GM21825 (cell line): ENCODE measurements around the gene TNIK.
"Not testable (repeated sequence)": the region's sequence is repeated elsewhere in the genome, so short reads cannot be mapped to it uniquely, and the experiment has no call there.

Source experiments
- ATAC-seq: cut with Tn5 transposase; IDR thresholded peaks from one replicate; pipeline ENCODE4 v1.9.1; 2021; ENCODE audit warnings: mild to moderate bottlenecking, moderate library complexity; ENCODE audit not compliant: unreplicated experiment

Gene TNIK

GRCh38 chr3:171317171-171317570, 143.0 kb downstream of the TNIK start:
- no peak for ATAC-seq

DNA sequence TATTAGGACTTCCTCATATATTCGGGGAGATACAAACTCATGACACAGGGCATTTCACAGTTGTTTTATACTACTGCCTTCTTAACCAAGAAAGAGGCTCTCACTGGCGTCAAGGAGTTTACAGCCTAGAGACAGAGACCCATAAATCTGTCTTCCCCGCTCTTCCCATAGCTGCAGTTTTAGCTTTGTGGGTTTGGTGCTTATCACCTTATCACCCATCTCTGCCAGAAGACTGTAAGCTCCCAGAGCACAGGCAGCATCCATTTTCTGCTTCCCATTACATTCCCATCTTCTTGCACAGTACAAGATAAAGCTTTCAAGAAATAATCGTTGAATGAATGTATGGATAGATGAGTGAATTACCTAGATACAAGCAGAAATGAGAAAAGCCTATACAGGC, 144.3 kb downstream of the TNIK start:
- no peak for ATAC-seq

- no peak for ATAC-seq
Measured at GRCh38 chr3:171315101-171315500, 145.1 kb downstream of the TNIK start.

DNA sequence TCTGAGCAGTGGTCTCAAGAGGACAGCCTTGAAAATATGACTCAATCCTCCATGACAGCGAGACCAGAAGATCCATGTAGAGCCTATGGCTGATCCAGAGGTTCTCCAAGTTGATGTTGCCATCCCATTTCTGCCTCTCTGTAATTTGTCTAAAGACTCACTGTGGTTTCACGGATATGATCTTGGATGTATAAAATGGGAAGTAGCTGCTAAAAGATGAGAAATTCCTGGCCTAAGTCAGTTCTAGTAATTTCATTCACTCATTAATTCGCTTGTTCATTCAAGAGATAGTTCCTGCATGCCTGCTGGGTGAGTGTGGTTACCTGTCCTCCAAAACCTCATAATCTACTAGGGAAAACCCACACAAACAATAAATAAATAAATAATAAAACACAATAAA, 145.9 kb downstream of the TNIK start:
- ATAC-seq = no peak

GRCh38 chr3:171313702-171314101, 146.5 kb downstream of the TNIK start:
- no peak for ATAC-seq

GRCh38 chr3:171312741-171313140, 147.5 kb downstream of the TNIK start:
- no peak for ATAC-seq

GRCh38 chr3:171311784-171312183, 148.4 kb downstream of the TNIK start:
- no peak for ATAC-seq

DNA sequence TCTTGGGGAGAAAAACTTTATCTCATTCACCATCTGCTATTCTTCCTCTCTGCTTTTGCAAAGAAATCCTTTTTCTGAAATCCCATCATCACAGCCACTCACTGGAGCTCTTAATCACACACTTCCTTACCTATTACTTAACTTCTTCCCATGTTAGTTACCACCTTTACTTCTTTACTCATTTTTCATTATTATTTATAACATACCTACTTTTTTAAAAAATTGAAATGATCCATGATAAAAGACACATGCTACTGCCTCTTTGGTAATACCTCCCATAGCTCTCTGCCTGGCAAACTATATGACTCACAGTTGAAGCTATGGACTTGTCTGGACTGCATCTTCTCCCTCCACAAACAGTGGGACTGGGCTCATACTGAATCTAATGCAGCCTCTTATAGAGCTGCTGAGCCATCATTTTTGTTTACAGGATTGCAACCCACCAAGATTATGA, 150.3 kb downstream of the TNIK start:
- ATAC-seq = no peak

GRCh38 chr3:171307988-171308387, 152.2 kb downstream of the TNIK start:
- ATAC-seq = no peak

DNA sequence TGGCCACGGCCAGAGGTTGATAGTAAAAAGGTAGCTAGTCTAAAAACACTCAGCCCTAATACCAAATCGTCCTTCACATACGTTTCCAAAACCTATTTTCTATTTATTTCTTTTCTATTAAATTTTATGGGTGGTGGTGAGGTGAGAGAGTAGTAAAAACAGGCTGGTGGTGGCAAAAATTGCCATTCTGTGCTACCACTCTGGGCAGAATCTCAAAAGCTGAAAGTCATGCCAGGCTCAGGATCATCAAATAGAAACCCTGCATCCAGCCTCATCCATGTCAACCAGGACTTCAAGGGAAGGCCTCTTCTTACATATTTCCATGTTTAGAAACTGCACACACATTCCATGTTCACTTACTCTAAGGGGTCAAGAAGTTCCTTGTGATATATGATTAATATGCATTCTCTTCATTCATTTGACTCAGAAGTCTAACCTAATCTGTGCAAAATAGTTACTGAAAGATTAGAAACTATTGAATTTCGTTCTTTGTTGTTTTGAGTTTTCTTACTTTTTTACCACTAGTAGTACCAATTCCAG, 153.1 kb downstream of the TNIK start:
- ATAC-seq = no peak

- no peak for ATAC-seq
Measured at GRCh38 chr3:171306631-171307030, 153.6 kb downstream of the TNIK start.

DNA sequence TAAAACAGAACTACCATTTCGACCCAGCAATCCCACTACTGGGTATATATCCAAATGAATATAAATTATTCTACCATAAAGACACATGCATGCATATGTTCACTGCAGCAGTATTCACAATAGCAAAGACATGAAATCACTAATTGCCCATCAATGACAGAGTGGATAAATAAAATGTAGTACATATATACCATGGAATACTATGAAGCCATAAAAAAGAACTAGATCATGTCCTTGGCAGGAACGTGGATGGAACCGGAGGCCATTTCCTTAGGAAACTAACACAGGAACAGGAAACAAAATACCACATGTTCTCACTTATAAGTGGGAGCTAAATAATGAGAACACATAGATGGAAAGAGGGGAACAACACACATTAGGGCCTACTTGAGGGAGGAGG, 154.4 kb downstream of the TNIK start:
- not testable (repeated sequence) for ATAC-seq

- not testable (repeated sequence) for ATAC-seq
Measured at GRCh38 chr3:171304498-171304897, 155.7 kb downstream of the TNIK start.

- not testable (repeated sequence) for ATAC-seq
Measured at GRCh38 chr3:171304017-171304416, 156.2 kb downstream of the TNIK start.

DNA sequence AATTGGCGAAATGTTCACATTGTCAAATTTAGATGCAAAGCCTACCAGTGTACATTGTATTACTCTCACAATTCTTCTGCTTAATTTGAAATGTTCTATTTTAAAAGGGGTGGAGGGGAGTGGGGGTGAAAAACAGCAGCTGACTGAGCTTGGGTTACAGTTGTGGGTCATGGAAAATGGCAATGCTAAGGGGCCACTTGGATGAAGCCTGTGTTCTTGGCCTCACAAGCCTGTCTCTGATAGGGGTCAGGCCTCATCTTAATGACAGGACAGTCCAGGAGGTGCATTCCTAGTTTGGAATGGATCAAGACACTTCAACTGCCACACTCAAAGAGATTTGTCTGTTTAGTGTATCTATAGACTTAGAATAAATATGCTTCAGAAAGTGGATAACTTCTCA, 158.2 kb downstream of the TNIK start:
- ATAC-seq = no peak

DNA sequence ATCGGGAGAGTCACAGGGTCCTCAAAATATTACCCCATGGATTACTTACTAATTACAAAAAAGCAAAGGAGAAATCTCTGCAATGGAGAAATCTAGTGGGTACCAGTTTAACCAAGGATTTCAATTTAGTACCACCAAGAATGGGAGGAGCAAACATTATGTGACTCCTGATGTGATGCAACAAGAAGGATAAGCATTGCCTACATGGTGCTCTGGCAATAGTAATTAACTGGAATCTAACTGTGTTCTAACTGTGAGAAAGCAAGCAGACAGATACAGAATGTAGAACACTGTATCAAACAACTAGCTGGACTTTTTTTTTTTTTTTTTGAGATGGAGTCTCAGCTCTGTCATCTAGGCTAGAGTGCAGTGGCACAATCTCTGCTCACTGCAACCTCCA, 159.2 kb downstream of the TNIK start:
- no peak for ATAC-seq

DNA sequence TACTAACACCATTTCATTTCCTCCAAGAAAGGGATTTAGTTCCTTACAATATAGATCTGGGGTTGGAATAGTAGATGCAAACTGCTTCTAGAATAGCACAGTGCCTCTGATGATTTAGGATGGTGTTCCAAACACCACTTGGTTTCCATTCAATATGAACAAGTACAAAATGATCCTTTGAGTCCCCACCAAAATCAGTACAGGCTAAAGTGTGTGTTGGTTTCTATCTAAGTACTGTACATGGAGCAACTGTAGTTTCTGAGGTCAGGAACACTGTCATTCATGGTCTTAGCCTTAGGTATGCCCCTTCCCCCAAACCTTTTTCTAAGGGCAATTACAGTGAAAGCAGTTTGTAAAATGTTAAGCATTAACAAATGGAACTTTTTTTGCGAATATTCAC, 162.3 kb downstream of the TNIK start:
- ATAC-seq = no peak

DNA sequence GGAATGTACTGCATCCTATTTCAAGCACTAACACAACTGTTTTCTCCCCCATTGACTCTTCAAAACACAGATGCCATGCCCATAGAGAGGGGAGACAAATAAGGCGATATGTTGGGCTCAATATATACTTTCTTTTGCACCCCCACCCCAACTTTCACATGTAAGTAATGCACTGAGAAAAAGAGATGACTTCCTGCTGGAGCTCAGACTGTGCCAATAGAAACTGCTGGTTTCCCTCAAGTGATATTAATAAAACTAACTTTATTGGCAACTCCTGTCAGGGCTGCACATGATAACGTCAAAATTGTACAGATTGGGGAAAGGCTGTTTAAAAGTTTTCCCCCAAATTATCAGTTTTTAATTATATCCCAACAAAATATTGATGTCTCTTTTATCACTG, 163.0 kb downstream of the TNIK start:
- ATAC-seq = no peak

- no peak for ATAC-seq
Measured at GRCh38 chr3:171295484-171296373, 164.5 kb downstream of the TNIK start.

- no peak for ATAC-seq
Measured at GRCh38 chr3:171293142-171293782, 166.9 kb downstream of the TNIK start.

DNA sequence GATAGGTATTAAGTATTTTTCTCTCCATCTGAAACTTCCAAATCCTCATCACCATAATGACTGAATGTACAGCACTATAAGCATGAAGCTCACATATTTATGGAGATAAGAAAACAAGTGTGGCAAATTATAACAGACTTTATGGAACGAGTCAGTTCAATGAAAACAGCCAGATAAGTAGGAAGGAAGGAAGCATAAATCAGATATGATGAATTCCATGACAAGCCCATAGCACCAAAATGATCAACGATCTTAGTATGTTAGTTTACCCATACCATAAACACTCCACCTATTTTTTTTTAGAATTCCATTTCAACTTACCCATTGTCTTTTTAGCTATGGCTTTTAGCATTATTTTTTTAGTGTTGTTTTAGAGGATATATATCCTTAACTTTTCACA, 169.5 kb downstream of the TNIK start:
- no peak for ATAC-seq

DNA sequence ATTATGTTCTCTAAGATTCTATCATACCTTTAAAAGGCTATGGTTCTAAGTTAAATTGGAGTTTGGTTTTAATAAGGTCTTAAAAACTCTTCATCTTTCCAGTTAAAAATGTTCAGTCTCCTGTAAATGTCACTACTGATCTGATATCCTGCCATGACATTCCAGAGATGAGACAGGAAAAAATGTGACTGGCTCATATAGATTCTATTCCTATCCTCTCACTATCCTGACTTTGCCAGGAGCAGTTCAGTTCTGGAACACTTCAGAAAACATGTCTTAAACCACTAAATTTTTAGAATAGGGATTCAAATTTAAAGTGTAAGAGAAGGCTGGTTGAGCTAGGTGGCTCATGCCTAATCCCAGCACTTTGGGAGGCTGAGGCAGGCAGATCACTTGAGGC, 170.9 kb downstream of the TNIK start:
- no peak for ATAC-seq
